ENCODE data around the gene HPSE2. TPM values are rescaled to one million over a fixed set of nuclear protein-coding genes. Genes with fewer than 3 reads are reported as not detected.

The HPSE2 gene
- total and polyA plus RNA-seq, 2 of the 13 experiments (the other 11 are each of a cell fraction or from before 2014, with no cell fraction given) = 0.01 TPM; not detected in 1

GRCh38 chr10:98676895-98677294, 558.8 kb downstream of the HPSE2 start:
- no peaks in the 10 kb centered on the region for H3K79me2 ChIP-seq (ENCODE audit: insufficient read depth, low read length)
- POLR2A ChIA-PET = no interaction called here
- H3K9me3 ChIP-seq (ENCODE audit: low read length) = no peaks in the 10 kb centered on the region
- no peaks in the 10 kb centered on the region for H3K27me3 ChIP-seq (ENCODE audit: control insufficient read depth in 1 of 2, insufficient read depth in 2 of 2, low read length in 2 of 2)
- no peak for ATAC-seq
- no peak for DNase-seq (ENCODE audit: low spot score)
- no peak overlapping the region for H3K4me3 ChIP-seq (replicated peaks in 1 of 3; ENCODE audit: insufficient read depth in 1 of 3, low read depth in 2 of 3, low read length in 3 of 3)
- in situ Hi-C loops (cut with HindIII; ENCODE audit: extremely low pct_ligation_motif_present, low pct_unique_long_range_greater_than_20kb) (no loop called here), intact Hi-C loops (cut with micrococcal nuclease; ENCODE audit: unreplicated experiment) (no loop called here)
- H3K4me1 ChIP-seq (ENCODE audit: insufficient read depth, low read length) = no peaks in the 10 kb centered on the region
- no peaks in the 10 kb centered on the region for H4K20me1 ChIP-seq (ENCODE audit: insufficient read depth, low read length)
- FAIRE-seq = no peak
- CTCF ChIA-PET (ENCODE audit: low intra/inter-chr PET ratio, low total read pairs) = no interaction called here
- TF ChIP-seq ZFP36L1 (CRISPR knock-in tag; IDR thresholded peaks at IDR 0.05) (no peak), NFYB (CRISPR knock-in tag; IDR thresholded peaks at IDR 0.05) (no peak), ZNF646 (CRISPR knock-in tag; IDR thresholded peaks at IDR 0.05) (no peak)
- TF ChIP-seq, protein P1, sequence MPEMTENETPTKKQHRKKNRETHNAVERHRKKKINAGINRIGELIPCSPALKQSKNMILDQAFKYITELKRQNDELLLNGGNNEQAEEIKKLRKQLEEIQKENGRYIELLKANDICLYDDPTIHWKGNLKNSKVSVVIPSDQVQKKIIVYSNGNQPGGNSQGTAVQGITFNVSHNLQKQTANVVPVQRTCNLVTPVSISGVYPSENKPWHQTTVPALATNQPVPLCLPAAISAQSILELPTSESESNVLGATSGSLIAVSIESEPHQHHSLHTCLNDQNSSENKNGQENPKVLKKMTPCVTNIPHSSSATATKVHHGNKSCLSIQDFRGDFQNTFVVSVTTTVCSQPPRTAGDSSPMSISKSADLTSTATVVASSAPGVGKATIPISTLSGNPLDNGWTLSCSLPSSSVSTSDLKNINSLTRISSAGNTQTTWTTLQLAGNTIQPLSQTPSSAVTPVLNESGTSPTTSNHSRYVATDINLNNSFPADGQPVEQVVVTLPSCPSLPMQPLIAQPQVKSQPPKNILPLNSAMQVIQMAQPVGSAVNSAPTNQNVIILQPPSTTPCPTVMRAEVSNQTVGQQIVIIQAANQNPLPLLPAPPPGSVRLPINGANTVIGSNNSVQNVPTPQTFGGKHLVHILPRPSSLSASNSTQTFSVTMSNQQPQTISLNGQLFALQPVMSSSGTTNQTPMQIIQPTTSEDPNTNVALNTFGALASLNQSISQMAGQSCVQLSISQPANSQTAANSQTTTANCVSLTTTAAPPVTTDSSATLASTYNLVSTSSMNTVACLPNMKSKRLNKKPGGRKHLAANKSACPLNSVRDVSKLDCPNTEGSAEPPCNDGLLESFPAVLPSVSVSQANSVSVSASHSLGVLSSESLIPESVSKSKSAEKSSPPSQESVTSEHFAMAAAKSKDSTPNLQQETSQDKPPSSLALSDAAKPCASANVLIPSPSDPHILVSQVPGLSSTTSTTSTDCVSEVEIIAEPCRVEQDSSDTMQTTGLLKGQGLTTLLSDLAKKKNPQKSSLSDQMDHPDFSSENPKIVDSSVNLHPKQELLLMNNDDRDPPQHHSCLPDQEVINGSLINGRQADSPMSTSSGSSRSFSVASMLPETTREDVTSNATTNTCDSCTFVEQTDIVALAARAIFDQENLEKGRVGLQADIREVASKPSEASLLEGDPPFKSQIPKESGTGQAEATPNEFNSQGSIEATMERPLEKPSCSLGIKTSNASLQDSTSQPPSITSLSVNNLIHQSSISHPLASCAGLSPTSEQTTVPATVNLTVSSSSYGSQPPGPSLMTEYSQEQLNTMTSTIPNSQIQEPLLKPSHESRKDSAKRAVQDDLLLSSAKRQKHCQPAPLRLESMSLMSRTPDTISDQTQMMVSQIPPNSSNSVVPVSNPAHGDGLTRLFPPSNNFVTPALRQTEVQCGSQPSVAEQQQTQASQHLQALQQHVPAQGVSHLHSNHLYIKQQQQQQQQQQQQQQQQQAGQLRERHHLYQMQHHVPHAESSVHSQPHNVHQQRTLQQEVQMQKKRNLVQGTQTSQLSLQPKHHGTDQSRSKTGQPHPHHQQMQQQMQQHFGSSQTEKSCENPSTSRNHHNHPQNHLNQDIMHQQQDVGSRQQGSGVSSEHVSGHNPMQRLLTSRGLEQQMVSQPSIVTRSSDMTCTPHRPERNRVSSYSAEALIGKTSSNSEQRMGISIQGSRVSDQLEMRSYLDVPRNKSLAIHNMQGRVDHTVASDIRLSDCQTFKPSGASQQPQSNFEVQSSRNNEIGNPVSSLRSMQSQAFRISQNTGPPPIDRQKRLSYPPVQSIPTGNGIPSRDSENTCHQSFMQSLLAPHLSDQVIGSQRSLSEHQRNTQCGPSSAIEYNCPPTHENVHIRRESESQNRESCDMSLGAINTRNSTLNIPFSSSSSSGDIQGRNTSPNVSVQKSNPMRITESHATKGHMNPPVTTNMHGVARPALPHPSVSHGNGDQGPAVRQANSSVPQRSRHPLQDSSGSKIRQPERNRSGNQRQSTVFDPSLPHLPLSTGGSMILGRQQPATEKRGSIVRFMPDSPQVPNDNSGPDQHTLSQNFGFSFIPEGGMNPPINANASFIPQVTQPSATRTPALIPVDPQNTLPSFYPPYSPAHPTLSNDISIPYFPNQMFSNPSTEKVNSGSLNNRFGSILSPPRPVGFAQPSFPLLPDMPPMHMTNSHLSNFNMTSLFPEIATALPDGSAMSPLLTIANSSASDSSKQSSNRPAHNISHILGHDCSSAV (CRISPR knock-in tag; IDR thresholded peaks at IDR 0.05; ENCODE audit: borderline replicate concordance) = no peak
- H3K36me3 ChIP-seq (replicated peaks in 1 of 2; ENCODE audit: control insufficient read depth in 1 of 2, insufficient read depth in 2 of 2, low read length in 2 of 2) = no peaks in the 10 kb centered on the region
- BruUV-seq (replicated peaks) = no TSS peak
- H2AFZ ChIP-seq (ENCODE audit: low read length) = no peak overlapping the region
- H3K4me2 ChIP-seq (ENCODE audit: low read depth, low read length) = no peak overlapping the region
- H3K9ac ChIP-seq (ENCODE audit: insufficient read depth, low read depth, low read length) = no peak overlapping the region
- no peak overlapping the region for H3K27ac ChIP-seq (ENCODE audit: extremely low read length, insufficient read depth, low read length)
